Stimulated activated CD4-positive, alpha-beta T cell treated with anti-CD3 and anti-CD28 coated beads, TNF-alpha, amount 100 ng/mL, for 1 hour (primary cell): ENCODE measurements around the gene ROPN1L.
"Not testable (repeated sequence)": the region's sequence is repeated elsewhere in the genome, so short reads cannot be mapped to it uniquely, and the experiment has no call there.

Experiments
- DNase-seq, 3 donors: peaks; one replicate each; pipeline ENCODE4 v3.0.0-alpha.2; 2020; ENCODE audit warnings: low read depth in 3 of 3, low spot score in 1 of 3

Gene ROPN1L

DNA sequence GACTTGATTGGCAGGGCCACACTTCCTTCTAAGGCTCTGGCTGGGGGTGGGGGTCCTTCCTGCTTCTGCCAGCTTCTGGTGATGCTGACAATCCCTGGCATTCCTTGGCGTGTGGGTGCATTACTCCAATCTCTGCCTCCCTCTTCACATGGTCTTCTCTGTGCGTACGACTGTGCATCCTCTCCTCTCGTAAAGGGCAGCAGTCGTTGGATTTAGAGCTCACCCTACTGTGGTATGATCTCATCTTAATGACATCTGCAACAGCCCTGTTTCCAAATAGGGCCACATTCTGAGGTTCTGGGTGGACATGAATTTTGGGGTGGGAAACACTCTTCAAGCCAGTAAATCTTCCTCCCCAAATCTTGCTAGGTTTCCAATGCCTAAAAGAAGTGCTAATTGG lies 36.8 kb downstream of the ROPN1L start:
- no peak for DNase-seq

DNA sequence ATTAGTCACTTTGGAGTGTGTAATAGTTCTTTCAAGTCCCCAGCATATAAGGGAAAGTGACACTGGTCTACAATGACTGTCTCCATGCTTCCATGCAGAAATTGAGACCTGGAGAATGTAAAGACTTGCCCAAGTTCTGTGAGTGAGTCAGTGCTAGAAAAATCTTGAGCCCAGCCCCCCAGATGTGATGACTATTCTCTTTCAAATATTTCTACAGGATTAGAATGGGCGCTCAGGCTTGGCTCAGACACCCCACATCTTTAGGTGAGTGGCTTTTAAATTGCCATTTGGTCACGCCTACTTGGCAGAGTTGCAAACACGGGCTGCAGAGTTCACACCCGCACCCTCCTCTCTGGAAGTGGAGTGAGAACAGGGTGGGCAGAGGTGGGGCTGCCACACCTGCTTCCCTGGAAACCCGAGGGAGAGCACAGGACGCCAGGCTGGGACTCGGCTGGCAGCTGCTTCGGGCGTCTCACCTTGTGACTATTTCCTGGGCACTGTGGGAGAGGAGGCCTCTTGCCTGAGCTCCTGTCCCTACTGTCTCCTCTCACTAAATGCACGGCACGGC lies 37.6 kb downstream of the ROPN1L start:
- no peak for DNase-seq

DNA sequence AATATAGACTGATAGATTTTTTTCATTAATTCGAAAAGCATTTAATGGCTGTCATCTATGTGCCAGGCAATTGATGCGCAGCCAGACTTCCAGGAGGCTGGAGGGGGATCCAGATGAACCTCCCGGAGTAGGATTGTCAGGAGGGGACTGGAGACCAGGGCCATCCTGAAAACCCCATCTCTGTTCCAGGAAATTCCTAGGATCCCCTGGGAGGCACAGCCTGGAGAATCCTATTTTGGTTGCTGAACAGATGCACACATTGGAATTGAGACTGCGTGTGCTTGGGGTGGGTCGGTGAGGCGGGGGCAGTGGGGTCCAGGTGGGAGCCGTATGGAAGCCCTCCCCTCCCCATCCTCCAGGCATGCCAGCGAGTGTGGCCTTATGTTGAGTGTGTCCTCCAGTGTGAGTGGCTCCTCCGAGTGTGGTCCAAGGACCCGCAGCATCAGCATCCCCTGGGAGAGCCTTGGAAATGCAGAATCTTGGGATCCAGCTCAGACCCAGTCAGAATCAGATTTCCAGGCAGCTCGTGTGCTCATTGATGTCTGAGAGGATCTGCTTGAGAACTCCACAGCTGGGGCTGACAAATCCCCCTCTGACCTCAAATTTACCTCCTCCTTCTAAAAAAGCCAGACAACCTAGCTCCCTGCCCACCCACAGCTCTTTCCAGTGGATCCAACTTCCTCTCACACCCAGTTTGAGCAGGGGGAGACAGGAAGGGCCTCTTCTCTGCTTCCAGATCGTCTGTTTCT lies 38.7 kb downstream of the ROPN1L start:
- DNase-seq, result no peak

DNA sequence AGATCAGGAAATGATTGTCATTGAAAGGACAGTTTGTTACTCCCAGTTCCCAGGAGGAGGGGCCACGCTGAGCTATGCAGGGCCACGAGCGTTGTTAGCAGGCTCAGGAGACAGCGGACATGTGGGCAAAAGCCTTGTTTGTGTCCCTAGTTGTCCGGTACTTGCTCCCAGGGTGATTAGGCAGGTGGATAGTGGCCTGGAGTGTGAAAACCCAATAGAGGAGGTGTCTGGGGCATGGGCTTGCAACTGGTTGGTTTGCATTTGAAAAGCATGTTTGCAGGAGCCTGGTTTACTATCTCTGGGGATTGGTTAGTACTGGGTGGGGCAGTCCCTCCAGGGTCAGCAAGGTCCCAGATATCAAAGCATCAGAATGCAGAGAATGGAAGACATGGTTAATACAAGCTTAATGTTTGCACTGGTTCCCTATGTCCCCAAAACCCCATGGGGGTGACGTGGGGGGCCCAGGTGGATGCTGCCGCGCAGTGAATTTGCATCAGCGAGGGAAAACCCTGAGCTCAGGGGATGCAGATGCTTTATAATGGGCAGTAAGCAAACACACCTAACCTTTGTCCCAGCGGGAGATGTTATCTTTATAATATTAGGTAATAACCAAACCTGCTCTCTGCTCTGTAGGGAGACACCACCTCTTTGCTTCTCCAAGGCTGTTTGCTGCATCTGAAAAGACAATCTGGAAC lies 39.7 kb downstream of the ROPN1L start:
- no peak for DNase-seq

DNA sequence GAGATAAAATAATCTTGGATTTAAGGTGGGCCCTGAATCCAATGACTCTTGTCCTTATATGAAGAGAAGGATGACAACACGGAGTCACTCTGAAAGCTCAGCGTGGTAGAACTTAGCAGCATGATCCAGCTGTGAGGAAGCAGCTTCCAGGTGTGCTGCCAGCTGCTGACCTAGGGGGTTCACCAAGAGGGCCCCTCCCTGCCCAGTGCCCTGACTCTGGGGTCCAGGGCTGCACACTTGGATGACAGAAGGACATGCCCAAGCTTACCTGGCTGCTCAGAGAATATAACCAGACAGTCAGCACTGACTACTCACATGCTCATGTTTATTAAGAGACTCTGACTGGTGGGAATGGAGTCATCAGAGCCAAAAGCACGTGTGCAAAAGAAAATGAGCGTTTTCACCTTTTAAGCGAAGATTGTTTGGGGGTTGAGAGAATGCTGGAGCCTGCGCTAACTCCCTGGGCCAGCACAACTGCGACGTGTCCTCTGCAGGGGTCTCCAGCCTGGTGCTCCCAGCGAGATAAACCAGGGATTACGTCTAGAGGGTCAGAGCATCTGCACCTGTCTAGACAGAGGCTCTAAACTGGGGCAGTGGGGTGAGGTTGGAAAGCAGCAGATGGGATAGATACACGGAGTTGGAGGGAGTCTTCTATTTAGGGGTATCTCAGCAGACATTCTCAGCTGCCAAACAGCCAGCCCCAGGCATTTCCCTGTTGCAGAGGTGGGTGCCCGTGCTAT lies 41.3 kb downstream of the ROPN1L start:
- DNase-seq, result no peak

DNA sequence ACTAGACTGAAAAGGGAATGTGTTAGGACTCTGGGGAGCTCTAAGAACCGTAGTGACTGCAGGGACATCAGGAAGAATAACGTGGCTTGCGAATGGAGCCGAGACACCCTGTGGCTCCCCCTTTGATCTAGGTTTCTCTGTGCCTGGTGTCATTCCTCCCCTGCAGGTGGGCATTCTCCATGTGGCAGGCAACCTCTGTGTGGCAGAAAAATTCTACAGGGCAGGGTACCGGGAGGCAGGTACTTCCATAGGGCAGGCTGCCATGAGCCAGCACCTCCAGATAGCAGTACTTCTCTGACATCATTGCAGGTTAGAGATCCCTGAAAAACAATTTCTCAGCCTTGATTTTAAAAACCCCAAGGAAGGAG lies 43.1 kb downstream of the ROPN1L start:
- DNase-seq, result no peak

DNA sequence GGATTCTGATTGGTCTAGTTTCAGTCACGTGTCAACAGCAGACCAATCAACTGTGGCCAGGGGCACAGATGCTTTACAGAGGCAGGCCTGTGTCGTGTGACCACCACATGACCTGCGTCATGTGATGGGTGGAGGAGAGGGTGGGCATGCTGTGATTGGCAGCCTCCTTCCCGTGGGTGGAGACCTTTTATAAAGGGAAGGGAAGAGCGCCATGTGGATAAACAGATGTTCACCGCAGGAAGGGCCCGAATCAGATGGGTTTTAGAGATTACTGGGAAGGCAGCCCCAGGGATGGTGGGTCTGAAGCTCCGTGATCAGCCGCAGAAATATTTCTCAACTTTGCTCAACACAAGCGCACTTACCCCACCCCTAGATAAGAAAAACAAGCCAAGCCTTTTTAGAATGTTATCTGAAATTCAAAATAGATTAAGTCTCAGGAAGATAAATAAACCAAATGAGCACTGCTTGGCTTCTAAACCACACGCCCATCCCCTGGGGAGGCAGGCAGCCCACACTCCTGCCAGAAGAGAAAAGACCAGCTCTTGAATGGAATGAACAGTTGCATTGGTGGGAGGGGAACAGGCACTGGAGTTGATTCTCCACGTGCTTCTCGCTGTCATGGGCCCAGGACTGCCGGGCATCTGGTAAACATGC lies 43.6 kb downstream of the ROPN1L start:
- DNase-seq, result no peak

DNA sequence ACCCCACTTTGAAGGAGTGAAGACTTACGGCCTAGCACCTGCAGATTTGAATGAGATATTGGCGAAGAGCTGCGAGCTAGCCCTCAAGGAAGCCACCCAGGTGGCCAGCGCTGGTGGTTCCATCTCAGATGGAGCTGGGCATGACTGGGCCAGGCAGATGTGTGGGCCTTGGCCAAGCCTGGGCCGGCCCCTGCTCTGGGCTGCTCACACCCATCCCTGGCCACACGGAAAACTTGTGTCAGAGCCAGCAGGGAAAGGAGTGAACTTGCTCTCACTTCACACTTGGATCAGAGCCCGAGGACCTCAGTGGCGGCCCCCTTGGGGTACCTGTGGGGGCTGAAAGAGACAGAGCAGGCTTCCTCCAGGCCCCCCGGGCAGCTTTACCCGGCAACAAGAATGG lies 44.2 kb downstream of the ROPN1L start:
- DNase-seq, result no peak

DNA sequence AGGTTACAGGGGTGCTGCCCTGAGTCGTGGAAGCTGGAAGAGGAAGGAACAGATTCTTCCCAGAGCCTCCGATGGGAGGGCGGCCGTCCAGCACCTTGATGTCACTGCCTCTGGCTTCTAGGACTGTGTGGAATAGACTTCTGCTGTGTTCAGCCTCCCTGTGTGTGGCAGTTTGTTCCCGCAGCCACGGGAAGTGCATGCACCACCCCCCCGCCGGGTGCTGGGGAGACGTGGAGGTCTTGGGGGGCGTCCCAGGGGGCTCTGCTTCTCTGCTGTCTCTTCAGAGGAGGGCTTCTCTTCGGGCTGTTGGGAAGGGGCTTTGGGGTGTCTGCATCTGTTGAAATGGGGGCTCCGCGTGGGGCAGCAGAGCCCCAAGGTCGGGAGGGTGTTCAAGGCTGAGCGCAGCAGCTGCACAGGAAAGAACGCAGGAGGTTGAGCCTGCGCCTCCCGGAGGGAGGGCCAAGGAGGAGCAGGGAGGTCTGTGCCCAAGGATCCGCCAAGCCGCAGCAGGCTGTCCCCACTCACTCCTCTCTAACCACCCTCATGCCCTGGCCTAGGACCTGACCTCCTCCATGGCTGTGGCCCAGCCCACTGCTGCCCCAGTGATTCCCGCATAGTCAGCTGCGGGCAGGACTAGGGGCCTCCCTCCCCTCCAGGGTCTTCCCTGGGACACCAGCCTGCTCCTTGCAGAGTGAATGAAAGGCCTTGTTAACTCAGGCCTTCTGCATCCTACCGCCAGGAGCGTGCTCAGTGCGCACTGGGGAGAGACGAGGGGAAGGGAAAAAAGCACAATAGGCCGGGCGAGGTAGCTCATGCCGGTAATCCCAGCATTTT lies 45.0 kb downstream of the ROPN1L start:
- DNase-seq, result no peak

DNA sequence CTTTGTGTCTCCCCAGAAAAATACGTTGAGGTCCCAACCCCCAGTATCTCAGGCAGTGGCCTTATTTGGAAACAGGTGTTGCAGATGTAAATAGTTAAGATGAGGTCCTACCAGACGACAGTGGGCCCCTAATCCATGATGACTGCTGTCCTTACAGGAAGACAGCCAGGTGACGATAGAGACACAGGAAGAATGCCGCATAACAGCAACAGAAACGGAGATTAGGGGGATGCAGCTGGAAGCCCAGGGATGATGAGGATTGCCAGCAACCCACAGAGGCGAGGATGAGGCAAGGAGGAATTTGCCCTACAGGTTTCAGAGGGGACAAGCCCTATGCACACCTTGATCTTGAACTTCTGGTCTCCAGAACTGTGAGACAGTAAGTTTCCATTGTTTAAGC lies 46.5 kb downstream of the ROPN1L start:
- DNase-seq, result no peak

DNA sequence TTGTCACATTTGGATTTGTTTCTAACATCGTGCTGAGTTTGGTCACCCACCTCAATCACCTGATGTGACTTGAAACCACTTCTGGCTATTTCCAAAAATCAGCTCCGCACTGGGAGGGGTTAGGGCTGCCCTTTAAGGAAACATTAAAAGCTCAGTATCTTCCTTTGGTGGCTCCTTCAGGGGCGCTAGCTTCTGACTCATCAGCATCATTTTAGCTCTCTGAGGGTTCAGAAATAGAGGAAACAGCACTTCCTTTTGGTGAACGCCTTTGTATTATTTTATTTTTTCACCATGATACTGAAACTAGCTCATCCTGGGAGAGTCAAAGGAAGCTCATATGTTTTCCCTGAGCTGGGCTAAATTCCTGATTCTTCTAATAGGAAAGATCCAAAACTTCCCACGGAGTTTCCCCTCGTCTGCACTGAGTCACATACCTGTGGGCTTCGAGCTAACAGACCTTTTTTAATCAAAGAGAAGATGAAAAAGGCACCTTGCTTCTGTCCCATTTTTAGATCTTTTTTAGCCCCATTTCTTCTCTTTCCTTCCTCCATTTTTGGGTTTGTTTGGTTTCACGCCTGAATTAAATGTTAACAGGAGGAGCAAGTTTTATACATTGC lies 48.2 kb downstream of the ROPN1L start:
- no peak for DNase-seq

DNA sequence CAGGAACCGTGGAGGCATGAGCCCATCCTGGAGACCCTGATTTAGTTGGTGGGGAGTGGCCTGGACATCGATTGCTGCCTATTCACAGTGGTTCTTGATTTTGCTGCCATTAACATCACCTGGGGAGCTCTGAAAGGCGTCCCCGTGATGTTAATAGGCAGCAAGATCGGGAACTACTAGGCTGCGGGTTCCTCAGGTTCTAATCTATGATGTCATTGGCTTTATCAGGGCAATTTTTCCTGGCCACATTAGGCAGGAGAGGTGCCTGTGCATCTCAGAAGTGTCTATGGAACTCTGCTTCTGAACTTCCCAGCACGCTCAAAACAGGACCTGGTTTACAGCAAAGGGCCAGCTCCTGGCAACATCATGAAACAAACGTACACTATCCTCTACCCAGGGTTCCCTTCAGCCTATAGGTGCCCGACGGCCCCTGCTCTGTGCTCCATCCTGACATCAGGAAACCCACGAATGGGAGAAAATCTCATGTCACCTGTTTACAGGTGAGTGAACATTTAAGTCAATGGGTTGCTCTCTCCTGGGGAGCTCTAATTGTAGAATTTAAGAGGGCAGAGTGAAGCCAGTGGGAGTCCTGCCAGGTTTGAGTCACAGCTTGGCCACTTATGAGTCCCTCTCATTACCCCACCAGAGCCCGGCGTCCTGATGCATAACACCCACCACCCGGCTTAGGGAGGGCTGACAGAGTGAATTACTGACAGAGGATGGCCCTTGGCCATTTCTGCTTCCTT lies 49.4 kb downstream of the ROPN1L start:
- no peak for DNase-seq

DNA sequence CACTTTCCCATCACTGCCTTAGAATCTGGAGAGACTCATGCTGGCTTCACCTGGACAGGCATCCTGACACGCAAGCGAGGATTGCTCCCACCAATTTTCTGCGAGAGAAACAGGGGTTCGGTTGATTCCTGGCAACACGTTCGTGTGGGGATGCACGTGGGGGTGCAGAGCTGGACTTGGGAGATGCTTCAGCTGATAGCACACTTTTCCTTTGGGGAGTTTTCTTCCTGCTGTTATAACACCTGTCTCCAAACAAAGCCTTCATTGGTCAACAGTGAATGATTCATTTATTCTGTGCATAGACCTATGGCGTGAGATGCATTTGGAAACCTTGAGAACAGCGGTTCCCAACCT lies 50.0 kb downstream of the ROPN1L start:
- no peak for DNase-seq

DNA sequence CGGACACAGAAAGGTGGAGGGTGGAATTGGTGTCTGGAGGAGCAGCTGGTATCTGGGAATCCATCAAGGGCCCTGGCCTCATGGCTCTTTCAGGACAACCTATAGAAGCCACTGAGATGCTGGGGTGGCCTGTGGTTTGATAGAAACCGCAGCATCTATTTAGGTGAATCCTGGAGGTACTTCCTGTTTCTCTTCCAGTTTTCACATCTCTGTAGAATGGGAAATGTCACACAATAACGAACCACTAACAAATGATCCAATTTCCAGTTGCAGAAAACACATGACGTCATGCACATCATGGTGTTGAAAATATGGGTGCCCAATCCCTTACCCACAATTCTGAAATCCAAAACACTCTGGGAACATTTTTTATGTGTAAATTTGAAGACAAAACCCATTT lies 52.2 kb downstream of the ROPN1L start:
- no peak for DNase-seq

DNA sequence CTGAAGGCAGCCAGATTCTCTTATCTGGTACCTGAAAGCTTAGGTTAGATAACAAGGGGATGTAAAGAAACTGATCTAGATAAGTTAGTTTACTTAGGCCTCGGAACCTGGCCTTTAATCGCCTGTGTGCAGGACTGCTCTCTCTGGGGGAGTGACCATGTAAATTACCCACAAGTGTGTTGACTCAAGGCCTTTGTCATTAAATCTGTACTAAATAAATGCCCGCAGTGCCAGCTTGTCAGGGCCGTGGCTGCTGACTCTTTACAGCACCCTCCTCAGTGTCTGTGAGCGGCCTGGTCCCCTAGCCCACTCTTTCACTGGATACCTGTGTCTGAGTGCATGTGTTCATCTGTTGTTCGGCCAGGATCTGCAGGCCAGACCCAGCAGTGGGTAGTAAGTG lies 52.8 kb downstream of the ROPN1L start:
- not testable (repeated sequence) for DNase-seq

DNA sequence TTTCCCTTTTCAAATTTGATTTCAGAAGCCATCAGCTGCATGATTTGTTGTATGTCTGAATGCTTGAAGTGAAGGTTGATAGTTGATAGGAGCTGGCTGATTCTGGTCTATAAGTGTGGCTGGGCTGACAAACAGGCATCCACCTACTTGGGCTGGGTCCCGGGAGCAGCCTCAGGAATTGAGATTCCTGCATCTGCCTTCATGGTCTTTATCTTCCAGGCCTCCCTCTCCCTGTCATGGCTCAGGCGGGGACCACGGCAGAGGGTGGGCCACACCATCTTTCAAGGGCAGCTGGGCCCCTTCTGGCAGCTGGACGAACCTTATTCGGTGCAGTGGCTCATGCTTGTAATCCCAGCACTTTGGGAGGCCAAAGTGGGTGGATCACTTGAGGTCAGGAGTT lies 55.9 kb downstream of the ROPN1L start:
- DNase-seq, result no peak

DNA sequence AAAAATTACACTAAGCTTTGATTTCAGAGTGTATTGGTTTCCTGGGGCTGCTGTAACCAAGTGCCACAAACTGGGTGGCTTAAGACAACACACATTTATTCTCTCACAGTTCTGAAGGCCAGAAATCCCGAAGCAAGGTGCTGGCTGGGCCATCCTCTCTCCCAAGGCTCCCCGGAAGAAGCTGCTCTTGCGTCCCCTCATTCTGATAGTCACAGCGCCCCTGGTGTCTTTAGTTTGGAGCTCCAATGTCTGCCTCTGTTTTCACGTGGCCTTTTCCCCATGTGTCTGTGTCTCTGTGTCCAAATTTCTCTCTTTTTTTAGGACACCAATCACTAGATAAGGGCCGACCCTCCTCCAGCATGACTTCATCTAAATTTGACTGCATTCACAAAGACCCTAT lies 56.7 kb downstream of the ROPN1L start:
- no peak for DNase-seq

DNA sequence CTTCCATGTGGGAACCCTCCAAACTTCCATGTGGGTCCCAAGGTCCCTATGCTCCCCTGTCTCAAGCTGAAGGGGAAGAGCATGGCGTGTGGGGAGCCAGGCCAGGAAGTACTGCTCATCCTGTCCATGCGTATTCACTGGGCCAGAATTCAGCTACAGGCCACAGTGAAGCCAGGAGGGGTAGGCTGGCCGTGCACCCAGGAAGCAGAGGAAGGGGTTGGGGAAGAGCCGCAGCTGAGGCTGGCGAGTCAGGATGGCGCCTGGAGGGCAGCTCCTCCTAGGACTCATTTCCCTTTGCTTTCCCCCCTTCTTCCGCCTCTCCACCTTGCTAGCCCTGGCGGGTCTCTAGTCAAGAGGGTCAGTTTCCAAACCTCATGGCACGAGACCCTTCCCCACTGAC lies 57.4 kb downstream of the ROPN1L start:
- no peak for DNase-seq

DNA sequence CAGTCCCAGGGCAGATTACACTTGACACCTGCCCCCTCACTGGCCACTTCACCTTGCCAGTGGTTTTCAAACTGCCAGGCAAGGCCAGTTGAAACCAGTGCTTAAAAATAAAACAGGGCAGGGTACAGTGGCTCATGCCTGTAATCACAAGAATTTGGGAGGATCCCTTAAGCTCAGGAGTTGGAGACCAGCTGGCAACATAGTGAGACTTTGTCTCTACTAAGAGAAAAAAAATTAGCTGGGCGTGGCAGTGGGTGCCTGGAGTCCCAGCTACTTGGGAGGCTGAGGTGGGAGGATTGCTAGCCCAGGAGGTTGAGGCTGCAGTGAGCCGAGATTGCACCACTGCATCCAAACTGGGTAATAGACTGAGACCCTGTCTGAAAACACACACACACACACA lies 58.1 kb downstream of the ROPN1L start:
- DNase-seq, result no peak

DNA sequence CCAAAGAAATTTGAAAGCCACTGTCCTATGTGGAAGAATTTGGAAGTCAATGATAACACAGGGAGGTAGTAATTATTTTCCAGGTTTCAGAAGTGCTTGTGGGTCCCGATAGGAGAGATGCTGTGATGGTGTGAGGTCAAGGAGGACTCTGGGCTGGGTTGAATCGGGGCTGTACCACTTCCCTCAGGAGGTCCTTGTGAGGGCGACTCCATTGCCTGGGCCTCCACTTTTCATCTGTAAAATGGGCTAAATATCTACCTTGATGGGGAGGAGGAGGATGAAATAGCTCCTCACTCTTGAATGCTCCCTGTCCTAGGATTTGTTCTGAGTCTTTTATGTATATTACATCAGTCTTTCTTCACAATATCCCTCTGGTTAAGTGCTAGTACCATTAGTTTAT lies 59.0 kb downstream of the ROPN1L start:
- DNase-seq, result no peak
